ENCODE results near the gene TEX29.

TEX29 gene

DNA sequence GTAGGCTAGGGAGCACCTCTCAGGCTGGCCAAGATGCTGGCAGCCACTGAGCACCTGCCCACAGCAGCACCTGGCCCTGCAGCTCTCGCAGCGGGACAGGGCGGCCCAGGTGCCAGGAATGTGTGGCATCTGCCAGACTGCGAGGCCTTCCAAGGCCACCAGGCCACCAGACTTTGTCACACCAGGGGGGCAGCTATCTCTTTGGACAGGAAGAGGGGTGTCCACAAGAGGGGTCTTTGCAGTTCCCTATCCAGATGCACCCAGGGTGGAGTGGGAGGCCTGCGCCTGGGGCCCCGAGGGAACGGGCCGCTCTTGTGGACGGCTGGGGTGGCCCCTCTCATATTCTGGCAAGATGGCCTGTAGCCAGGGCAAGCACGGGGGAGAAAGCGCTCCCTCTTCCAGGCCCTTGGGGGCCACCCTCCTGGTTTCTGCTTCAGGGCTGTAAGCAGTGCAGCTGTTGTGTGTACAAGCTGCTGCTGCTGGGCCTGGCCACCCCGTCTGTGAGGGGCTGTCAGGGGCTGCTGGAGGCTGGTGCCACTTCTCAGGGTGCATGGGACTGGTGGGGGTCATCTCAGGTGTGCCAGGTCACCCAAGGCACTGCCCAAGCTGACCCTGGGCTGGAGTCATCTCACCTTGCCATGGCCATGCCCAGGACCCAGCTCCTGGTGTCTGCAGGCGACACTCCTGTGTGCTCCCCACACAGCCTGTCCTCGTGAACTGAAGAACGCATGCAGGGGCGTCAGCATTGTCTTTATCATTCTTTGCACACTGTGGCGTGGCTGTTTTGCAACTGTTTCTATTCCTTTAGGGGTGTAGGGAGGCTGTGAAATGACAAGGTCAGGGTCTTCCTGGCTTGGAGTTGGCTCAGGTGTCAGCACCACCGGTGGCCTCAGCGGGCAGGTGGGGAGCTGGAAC lies 1.8 kb downstream of the TEX29 start:
- in situ Hi-C loops (cut with MboI; ENCODE audit: low sequenced_read_pairs) = no loop called here

DNA sequence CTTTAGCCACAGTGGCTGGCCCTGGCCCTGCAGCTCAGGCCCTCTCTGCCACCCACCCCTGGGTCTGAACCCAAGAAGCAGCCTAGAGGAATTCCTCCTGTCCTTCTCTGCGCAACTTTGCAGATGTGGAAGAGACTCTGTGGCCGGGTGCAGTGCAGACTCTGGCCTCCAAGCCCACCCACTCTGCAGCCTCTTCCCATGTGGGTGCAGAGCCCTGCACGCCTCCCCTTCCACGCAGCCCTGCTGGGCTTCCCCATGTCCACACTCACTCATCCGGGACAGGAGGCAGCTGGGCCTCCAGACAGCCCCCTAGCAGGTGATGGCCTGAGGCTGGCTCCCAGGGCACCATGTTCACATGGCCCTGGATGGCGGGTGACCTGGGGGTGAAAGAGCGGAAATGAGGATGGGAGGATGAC lies 2.5 kb downstream of the TEX29 start:
- in situ Hi-C loops (cut with MboI; ENCODE audit: low sequenced_read_pairs) = no loop called here

- in situ Hi-C loops (cut with MboI; ENCODE audit: low sequenced_read_pairs) = no loop called here
Observed at GRCh38 chr13:111323549-111323948, 3.1 kb downstream of the TEX29 start.

DNA sequence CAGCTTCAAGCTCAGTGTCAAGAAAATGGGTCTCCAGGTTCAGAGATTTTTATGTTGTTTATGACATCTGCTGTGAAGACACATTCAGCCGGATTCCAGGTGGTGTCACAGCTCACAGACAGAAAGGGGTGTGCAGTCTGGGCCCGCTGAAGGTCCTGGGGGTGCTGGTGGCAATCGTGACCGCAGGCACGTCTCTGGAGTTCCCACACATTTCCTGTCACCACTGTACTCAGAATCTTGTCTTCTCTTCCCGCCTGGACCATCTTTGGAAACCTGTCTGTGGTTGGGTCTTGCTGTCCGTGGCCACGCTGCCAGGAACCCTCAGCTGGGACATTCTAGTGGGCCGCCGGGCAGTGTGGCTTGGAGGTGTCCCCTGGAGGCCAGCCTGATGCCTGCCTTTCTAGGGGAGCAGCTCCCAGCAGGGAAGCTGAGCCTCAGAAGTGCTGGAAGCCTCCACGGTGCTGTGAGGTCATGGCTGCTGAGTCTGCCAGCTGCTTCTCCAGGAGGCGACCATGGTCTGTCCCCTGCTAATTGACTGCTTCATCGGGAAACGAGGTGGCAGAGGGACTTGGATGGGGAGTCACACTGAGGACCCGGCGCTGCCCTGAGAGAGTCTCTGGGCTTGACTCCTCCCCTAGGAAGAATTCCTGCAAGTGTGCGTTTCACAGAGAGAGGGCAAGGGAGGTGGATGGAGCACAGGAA lies 3.7 kb downstream of the TEX29 start:
- in situ Hi-C loops (cut with MboI; ENCODE audit: low sequenced_read_pairs) = no loop called here

GRCh38 chr13:111324736-111325135 lies 4.3 kb downstream of the TEX29 start:
- in situ Hi-C loops (cut with MboI; ENCODE audit: low sequenced_read_pairs) = no loop called here

DNA sequence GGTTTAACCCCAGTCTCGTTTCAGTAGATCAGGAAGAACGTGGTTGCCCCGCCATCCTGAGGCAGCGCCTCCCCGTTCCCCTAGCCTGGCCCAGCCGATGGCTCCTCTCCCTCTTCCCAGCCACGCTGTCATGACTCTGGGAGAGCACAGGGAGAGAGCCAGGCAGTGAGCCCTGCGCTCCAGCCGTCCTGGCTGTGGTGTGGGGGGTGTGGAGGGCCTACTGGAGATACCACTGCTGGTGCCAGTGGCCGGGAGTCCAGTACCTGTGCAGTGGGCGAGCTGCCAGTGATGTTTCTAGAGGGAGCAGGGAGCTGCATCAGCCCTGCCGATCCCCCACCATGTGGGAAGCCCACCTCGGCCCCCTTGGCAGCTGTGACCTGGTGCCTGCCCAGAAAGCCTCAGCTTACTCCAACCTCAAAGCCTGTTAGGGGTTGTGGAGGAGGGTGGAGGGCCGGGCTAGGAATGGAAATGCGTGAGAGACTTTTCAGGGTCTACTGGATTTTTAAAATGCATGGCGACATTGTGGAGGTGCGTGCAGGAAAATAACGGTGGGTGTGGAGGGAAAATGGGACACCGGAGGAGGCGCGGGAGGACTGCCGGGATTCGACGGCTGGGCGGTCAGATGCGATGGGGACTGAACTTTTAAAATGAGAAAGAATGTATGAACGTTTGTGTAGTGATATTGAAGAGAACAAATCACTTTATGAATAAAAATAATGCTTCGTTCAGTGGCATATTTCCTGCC lies 4.9 kb downstream of the TEX29 start:
- in situ Hi-C loops (cut with MboI; ENCODE audit: low sequenced_read_pairs) = no loop called here

DNA sequence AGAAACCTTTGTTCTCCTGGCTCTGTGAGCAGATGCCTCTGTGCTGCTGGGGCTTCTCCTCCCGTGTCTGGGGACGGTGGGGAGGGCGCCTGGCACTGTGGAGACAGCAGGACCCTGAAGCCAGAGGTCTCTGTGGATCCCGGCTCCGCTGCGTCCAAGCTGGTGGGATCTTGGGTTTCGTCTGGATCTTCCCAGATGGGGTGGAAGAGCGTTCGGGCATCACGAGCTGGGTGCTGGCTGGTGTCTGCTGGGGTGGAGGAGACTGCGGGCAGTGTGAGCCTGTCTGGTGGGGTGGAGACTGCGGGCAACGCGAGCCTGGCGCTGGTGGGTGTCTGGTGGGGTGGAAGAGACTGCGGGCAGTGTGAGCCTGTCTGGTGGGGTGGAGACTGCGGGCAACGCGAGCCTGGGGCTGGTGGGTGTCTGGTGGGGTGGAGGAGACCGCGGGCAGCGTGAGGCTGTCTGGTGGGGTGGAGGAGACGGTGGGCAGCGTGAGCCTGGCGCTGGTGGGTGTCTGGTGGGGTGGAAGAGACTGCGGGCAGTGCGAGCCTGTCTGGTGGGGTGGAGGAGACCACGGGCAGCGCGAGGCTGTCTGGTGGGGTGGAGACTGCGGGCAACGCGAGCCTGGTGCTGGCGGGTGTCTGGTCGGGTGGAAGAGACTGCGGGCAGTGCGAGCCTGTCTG lies 5.6 kb downstream of the TEX29 start:
- in situ Hi-C loops (cut with MboI; ENCODE audit: low sequenced_read_pairs) = no loop called here

GRCh38 chr13:111326621-111326965 lies 6.2 kb downstream of the TEX29 start:
- in situ Hi-C loops (cut with MboI; ENCODE audit: low sequenced_read_pairs) = no loop called here

- in situ Hi-C loops (cut with MboI; ENCODE audit: low sequenced_read_pairs) = no loop called here
Observed at GRCh38 chr13:111326981-111327642, 6.7 kb downstream of the TEX29 start.

DNA sequence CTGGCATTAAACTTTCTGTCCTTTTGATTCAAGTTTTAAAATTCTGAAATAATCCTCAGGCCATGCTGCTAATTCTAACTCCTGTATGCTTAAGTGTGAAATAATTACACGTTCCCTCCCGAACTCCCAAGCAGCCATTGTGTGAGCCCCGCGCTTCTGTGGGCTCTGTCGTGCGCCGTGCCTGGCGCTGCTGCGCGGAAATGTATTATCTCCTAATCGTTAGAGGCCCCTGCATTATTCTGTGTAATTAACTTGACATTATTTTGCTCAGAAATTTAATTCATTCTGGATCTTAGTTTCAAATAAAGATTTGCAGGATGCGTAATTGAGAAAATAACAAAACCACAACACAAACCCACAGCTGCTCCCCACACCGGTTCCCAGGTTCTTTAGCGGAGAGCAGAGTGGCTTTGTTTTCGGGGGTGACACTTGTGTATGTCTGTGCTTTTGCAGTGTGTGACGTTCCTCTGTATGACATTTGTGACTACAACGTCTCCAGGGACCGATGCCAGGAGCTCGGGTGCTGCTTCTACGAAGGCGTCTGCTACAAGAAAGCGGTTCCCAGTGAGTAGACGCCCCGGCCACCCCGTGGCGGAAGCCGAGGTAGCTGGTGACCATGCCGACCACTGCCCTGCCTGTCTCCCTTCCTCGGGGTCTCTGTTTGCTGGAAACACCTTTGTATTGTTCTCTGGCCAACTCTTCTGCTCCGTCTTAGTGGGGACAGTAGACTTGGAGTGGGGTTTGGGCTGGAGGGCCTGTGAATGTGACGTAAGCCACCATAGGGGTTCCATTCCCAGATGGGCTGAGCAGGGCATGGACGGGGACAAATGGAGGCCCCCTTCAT lies 7.5 kb downstream of the TEX29 start:
- in situ Hi-C loops (cut with MboI; ENCODE audit: low sequenced_read_pairs) = no loop called here

DNA sequence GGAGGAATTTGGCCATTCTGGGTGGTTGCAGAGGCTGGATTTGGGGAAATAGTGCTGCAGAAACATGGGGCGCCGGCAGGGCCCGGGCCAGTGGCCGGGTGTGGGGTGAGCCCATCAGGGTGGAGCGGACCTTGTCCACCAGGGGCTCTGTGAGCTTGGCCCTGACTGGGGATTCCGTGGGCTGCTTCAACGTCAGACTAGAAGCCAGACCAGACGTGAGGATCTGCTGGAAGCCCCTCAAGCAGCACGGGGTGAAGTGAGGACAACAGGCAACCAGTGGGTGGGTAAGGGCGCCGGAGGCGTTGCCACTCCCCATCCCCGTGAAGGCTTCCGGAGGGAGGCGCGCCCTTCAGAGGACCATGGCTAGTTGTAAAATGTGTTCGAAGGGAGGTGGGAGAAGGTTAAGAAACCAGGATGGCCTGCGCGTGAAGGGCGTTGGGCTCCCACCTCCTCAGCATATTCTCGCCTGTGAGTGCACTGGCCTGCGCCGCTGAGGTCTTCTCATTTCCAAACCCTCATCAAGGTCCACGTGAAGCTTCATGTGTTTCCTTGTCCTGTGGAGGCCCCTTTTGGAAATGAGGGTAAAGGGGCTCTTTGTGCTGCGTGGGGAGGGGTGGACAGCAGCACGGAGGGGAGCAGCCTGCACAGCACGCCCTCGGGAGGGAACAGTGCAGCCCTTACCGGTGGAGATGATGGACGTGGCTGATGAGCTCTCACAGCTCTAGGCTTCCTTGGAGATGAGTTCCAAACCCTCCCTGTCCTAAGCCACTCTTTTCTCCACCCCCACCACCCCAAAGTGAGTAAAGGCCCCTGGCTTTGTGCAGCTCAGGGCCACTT lies 8.3 kb downstream of the TEX29 start:
- in situ Hi-C loops (cut with MboI; ENCODE audit: low sequenced_read_pairs) = no loop called here

DNA sequence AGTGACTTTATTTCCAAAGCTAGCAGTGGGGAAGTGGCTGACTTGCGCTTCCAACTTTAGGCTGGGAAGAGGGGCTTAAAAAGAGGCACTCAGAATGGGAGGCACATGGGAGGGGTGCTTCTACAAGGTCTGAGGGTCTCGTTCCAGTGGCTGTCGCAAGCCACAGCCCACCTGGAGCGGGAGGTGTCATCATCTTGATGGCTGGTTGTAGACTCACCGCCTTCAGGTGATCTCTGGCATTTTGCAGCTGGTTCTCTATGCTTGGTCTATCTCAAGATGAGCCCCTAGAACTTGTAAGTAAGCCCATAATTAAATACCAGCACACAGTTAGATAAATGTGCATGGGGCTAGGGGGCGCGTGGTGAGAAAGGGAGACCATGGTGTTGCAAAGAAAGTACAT lies 9.2 kb downstream of the TEX29 start:
- in situ Hi-C loops (cut with MboI; ENCODE audit: low sequenced_read_pairs) = no loop called here

- in situ Hi-C loops (cut with MboI; ENCODE audit: low sequenced_read_pairs) = no loop called here
Observed at GRCh38 chr13:111330066-111330610, 9.7 kb downstream of the TEX29 start.

- in situ Hi-C loops (cut with MboI; ENCODE audit: low sequenced_read_pairs) = no loop called here
Observed at GRCh38 chr13:111335298-111335697, 14.9 kb downstream of the TEX29 start.

DNA sequence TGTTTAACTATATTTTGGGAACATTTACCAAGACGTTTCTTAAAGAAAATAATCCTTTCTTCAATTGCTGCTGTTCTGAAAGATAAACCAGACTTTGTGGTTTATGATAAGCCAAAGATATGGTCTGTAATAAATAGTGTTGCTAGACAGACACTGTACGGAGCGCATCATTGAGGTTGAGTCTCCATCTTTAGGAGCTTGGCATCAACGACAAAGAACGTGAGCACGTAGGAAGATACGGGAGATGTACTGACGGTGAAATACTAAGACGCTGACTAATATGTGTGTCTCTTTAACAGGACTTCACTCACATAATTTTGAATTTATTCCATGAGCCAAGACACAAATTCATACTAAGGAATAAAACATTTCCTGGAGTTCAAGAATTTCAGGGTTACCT lies 16.2 kb downstream of the TEX29 start:
- in situ Hi-C loops (cut with MboI; ENCODE audit: low sequenced_read_pairs) = no loop called here

- in situ Hi-C loops (cut with MboI; ENCODE audit: low sequenced_read_pairs) = no loop called here
Observed at GRCh38 chr13:111337206-111337605, 16.8 kb downstream of the TEX29 start.

DNA sequence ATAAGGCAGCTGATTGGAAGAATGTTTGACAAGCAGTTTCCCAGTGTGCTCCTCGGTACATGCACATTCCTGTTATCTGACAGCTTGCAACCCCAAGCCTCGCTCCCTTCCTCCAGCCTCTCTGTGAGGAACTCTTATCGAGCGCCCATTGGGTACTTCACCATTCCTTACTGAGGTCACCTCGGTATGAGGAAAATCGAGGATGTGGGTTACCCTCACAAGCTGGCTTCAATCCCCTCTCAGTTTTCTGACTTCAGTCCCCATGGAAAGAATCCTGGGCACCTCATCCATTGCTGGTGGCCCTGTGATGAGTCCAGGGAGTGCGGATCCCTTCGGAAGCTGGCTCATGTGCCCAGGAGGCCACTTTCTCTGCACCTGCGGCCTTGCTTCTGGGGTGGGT lies 17.3 kb downstream of the TEX29 start:
- in situ Hi-C loops (cut with MboI; ENCODE audit: low sequenced_read_pairs) = no loop called here

DNA sequence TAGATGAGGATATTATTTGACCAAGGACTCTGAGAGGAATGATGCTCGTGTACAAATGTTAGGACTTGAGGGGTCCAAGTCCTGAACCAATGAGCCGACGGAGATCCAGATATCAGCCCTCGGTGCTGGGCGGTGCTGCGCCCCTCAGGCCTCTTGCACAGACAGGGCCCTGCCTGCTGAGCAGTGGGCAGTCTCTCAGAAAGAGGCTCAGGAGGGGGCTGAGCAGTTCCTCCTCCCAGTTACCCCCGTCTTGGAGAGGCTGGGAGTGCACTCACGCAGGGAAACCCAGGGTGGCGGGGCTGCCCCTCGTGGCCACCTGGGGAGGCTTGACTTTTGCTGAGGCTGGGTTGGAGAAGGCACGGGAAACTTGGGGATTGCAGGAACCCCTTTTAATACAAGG lies 18.4 kb downstream of the TEX29 start:
- in situ Hi-C loops (cut with MboI; ENCODE audit: low sequenced_read_pairs) = no loop called here

Data from HL-60/S4 treated with retinoic acid at 250 ng/mL for 4 days and 3 days (cell line).